Ramos (cell line): ENCODE results near the gene ARMC9.

Experiments
- in situ Hi-C: fragments of 300-500 bp; cut with MboI; formaldehyde crosslinking; loops from one replicate; pipeline ENCODE4 v1.14.3; 2022; ENCODE audit warnings: low sequenced_read_pairs; ENCODE audit not compliant: unreplicated experiment

ARMC9 gene

DNA sequence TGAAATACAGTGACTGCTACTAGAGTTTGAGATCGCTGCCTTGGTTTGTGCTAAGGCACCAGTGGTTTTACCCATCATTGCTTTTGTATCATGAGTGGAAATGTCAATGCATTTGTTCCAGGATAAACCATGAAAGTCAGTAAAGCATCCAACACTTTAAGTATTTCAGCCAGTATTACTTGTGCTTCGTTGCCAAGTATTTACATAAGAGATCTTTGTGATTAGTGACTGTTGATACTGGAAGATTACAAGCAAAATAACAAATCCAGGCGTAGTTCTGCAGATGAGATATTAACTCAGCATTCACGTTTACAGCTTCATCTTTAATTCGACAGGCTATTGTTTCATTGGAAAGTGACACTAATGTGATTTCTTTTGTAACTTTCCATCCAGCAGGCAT is 106.8 kb downstream of the ARMC9 start:
- in situ Hi-C loops = no loop called here

GRCh38 chr2:231306791-231307393 is 108.5 kb downstream of the ARMC9 start:
- in situ Hi-C loops = no loop called here

DNA sequence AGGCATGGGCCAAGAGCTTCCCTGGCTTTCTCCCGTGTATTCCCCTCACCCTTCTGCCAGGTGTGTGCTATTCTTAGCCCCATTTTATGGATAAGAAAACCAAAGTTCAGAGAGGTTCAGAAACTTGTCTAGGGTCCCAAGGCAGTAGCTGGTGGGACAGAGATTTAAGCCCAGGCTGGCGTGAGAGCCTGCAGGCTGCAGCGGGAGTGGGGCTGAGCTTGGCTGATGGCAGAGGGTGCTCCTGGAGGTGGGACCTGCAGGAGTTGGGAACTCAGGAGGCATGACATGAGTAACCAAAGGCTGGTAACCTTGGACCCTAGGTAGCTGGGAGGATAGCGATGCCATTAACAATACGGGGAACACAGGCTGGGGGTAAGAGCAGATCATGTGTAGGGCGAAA is 109.8 kb downstream of the ARMC9 start:
- in situ Hi-C loops = no loop called here

DNA sequence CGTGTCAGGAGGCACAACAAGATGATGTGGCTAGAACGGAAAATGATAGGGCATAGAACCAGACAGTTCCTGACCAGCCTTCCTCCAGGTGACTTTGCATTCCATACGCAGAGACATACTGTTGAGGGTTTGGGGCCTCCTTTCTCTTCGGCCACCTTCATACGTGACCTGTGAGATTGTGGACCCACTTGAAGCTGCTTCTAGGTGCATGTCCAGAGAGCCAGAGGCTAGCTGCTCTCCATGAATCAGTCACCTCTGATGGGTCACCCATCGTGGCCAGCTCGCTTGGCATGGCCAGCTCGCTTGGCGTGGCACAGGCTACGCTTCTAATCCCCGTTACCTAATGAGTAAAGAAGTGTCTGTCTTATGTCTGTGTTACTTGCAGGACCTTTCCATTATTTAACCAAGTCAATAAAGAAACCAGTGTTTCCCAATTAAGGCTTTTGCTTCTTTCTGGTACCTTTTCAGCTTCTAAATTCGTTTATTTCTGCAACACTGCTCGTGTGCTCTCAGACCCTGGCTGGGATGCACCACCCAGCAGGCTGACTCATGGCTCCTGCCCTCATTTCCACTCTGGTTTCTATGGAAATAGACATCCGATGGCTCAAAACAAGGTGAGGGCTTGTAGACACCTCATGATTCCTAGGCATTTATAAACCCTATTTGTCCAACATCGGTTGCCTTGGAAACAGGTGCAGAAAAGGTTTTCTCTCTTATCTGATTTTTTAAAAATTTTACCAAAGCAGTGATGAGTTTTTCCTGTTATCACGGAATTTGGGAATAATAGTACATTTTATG is 110.4 kb downstream of the ARMC9 start:
- in situ Hi-C loops = no loop called here

DNA sequence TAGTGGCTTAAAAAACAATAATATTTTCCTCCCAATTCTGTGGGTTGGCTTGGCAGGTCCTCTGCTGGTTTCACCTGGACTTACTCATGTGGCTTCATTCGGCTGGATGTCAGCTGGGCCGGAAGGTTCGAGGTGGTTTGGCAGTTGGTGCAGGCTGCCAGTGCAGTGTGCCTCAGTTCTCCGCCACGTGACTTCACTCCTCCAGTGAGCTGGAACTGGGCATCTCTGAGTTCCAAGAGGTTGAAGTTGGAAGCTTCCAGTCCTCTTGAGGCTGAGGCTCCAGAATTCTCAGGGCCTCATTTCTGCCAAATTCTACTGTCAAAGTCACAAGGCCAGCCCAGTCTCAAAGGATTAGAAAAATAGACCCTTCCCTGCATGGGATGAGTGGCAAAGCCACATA is 113.6 kb downstream of the ARMC9 start:
- in situ Hi-C loops = no loop called here

DNA sequence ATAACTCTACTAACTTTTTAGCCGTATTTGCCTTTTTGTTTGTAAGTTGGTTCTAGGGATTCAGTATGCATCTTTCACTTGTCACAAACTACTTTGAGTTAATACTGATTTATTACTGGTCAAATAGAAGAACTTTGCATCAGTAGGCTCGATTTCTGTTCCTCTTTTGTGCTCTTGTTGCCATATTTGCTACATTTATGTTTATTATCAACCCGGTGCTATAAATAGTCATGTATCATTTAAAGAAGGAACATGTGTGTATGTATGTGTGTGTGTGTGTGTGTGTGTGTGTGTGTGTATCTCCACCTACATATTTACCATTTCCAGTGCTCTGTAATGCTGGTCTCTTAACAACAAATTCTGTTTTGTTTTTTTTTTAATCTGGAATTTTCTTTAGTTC is 117.5 kb downstream of the ARMC9 start:
- in situ Hi-C loops = no loop called here

DNA sequence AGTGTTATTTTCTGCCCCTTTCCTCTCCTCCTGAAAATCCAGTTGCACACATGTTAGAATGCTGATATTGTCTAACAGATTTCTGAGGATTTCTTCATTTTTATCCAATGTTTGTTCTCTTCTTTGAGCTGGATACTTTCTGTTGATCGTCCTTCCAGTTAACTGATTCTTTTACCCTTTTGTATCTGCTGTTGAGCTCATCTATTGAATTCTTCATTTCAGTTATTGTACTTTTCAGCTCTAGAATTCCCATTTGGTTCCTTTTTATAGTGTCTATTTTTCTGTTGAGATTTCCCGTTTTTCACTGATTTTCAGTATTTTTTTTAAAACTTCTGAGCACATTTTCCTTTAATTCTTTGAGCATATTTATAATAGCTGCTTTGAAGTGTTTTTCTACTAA is 119.1 kb downstream of the ARMC9 start:
- in situ Hi-C loops = no loop called here

DNA sequence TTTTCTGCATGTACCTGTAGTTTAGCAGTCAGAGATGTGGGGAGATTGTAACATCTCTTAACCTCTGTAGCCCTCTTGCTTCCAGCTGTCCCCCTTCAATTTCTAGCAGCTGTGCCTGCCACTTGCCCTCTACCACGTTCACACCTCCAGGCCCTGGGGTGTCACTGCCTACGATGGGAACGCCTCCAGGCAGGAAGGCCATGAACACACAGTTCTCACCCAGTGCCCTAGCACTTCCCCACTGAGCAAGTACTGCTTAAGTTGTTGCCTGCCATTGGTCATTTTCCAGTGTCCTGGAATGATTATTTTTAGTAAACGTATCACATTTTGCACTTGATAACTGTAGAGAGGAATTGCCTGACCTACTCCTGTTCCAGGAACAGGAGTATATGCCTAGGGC is 120.0 kb downstream of the ARMC9 start:
- in situ Hi-C loops = no loop called here

DNA sequence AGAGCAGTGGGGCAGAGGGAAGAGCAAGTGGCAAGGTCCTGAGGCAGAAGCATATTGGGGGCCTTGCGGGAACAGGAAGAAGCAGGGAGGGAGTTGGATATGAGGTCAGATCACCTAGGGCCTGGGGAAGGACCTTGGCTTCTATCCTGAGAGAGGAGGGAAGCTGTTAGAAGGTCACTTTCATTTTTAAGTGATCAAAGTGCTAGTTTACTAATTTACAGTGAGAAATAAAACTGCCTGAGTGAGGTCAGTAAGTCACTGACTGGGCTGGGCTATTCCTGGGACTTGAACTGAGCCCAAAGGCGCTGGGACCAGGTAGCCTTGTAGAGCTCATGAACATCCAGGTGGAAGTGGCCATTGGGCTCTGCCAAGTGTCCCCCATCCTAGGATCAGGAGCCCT is 120.5 kb downstream of the ARMC9 start:
- in situ Hi-C loops = no loop called here

DNA sequence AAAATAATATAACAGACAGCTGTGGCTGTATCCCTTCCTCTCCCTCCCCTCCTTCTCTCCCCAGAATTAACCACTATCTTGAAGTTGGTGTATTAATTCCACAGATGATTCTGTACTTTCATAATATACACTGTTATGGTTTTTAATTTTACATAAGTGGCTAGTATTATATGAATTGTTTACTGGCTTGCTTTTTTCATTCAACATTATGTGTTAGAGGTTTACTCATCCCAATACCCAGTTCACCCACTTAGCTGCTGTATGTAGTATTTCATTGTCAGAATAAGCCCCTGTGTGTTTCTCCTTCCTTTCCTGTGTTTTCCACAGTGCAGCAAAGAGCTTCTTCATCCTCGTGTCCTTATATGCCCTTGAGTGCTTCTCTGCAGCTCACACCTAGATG is 121.4 kb downstream of the ARMC9 start:
- in situ Hi-C loops = no loop called here

DNA sequence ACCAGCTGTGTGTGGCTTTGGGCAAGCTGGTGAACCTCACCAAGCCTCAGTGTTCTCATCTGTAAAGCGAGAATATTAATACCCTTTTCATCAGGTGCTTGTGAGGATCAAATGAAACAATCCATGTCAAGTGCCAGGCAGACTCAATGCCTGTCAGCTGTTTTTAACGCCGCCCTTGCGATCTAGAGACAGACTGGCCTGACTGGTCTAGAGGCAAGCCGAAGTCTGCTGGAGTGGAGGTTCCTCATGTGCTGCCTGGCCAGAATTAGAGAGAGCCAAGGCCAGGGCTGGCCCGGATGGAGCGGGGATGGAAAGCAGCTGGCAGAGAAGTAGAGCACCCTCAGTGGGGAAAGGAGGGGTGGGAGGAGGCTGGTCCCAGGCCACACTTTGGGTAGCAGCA is 122.6 kb downstream of the ARMC9 start:
- in situ Hi-C loops = no loop called here

GRCh38 chr2:231321556-231322334 is 123.3 kb downstream of the ARMC9 start:
- in situ Hi-C loops = no loop called here

GRCh38 chr2:231323316-231323715 is 124.9 kb downstream of the ARMC9 start:
- in situ Hi-C loops = no loop called here

DNA sequence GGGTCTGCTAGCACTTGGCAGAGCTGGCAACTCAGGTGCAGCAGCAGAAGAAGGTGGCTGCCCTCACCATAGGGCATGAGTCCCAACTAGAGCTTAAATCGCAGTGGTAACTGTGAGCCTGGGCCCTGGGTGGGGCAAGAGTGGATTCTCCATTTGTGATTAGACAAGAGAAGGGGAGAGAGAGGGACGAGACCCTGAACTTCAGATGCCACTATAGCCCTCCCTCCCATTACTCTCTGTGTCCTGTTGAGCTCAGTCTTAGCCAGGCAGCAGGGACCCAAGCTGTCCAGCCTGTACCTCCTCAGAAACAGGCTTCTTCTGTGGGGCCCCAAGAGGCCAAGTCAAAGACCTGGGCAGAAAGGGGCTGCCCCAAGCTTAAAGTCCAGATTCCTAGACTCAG is 127.4 kb downstream of the ARMC9 start:
- in situ Hi-C loops = no loop called here

DNA sequence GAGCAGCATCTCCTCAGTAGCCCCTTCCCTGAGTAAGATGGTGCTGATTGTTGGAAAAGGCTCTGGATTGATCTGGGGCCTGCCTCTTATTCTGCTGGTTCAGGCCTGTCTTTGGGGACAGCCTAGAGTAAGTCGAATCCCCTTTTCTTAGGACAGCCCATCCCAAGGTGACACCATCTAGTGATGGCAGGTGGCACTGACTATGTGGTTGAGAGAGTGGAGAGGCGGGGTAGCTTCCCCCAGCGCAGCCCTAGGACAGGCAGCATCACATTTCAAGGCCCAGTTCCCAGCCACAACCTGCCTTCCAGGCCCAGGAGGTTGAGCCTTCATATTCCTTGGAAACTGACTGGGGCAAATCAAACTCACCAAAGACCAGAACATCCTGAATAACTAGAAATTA is 128.0 kb downstream of the ARMC9 start:
- in situ Hi-C loops = no loop called here

DNA sequence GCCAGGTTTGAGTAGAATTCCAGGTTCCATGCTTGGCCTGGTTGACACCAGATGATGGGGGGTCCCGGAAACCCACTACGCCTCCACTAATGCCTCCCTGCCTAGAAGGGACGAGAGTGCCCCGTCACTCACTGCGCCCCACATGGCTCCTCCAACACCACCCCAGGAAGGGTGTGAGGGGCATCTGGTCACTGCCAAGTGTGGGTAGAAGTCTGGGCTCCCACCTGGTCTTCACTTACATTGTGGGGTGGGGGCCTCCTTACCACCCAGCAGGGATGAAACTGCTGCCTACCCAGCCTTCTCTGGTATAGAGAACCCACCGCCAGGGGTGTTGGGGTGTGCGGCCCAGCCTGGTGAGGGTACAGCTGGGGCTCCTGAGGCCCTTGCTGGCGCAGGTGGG is 131.9 kb downstream of the ARMC9 start:
- in situ Hi-C loops = no loop called here

DNA sequence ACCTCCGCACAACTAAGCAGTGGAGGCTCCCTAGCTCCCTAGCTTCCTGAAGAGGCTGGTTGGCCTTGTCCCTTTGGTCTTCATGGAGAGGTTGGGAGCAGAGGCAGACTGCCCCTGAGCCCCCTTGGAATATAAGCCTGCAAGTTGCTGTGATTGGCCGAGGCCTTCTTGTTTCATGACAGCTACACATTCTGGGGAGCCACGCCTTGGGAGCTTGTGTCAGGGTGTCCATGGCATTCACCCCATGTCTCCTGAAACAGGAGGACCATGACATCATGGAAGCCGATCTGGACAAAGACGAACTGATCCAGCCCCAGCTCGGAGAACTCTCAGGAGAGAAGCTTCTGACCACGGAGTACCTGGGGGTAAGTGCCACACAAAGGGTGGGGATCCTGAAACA is 133.1 kb downstream of the ARMC9 start:
- in situ Hi-C loops = no loop called here

GRCh38 chr2:231332388-231332787 is 134.0 kb downstream of the ARMC9 start:
- in situ Hi-C loops = no loop called here

DNA sequence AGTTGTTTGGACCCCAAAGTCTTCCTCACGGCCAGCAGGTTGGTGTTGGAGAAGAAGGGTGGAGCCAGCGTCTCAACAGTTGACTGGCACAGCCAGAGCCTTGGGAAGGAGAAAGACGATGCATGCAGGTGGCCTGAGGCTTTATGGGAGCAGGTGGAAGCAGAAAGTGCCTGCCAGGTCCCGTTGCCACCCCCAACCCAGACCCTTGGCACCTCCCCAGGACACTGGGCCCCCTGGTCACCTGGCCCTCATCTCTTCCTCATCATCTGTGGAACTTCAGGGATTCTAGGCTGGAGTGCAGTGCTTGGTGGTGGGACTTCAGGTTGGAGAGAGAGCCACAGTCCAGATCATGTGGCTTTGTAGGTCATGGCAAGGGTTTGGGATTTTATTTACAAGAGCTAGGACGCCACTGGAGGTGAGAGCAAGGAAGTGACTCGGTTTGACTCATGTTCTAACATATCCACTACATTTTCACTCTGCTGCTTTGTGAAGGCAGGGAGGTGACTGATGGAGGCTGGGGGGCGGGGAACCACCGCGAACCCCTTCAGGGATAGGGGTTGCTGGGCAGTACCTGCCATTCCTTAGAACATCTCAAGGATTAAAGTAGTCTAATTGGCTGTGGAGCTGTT is 134.6 kb downstream of the ARMC9 start:
- in situ Hi-C loops = no loop called here

GRCh38 chr2:231334179-231334930 is 135.9 kb downstream of the ARMC9 start:
- in situ Hi-C loops = no loop called here
